ENCODE data around the gene PLEKHG4.

GRCh38 chr16:67302076-67302475 lies 22.7 kb downstream of the PLEKHG4 start:
- TF ChIP-seq CTCF (IDR thresholded peaks at IDR 0.05; ENCODE audit: low read depth, low read length) (no peak), EZH2phosphoT487 (IDR thresholded peaks at IDR 0.05; ENCODE audit: low read depth) (no peak)

Data from OCI-LY3 (cell line).